Measurements from ENCODE around the gene ZNF521. TPM values are rescaled to one million over a fixed set of nuclear protein-coding genes. Genes with fewer than 3 reads are reported as not detected.

ZNF521 gene
- total RNA-seq, 2 donors from 2014 or later = 3.8 to 5.3 TPM

- Histone ChIP-seq H3K9ac (ENCODE audit: low read depth in 2 of 2, low read length in 2 of 2) (no peak overlapping the region), H3K4me3 (no peak overlapping the region), H3K36me3 (no peaks in the 10 kb centered on the region), H3K27me3 (no peaks in the 10 kb centered on the region), H3K9me3 (no peaks in the 10 kb centered on the region), H3K4me1 (no peaks in the 10 kb centered on the region), H3K27ac (no peak overlapping the region)
- TF ChIP-seq, protein P1, sequence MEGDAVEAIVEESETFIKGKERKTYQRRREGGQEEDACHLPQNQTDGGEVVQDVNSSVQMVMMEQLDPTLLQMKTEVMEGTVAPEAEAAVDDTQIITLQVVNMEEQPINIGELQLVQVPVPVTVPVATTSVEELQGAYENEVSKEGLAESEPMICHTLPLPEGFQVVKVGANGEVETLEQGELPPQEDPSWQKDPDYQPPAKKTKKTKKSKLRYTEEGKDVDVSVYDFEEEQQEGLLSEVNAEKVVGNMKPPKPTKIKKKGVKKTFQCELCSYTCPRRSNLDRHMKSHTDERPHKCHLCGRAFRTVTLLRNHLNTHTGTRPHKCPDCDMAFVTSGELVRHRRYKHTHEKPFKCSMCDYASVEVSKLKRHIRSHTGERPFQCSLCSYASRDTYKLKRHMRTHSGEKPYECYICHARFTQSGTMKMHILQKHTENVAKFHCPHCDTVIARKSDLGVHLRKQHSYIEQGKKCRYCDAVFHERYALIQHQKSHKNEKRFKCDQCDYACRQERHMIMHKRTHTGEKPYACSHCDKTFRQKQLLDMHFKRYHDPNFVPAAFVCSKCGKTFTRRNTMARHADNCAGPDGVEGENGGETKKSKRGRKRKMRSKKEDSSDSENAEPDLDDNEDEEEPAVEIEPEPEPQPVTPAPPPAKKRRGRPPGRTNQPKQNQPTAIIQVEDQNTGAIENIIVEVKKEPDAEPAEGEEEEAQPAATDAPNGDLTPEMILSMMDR (IDR thresholded peaks at IDR 0.05) = no peak
- no peak for DNase-seq
- intact Hi-C loops (cut with DNase I) = no loop called here
These were observed 251.5 kb downstream of the ZNF521 start for GRCh38 chr18:25100418-25100817.

DNA sequence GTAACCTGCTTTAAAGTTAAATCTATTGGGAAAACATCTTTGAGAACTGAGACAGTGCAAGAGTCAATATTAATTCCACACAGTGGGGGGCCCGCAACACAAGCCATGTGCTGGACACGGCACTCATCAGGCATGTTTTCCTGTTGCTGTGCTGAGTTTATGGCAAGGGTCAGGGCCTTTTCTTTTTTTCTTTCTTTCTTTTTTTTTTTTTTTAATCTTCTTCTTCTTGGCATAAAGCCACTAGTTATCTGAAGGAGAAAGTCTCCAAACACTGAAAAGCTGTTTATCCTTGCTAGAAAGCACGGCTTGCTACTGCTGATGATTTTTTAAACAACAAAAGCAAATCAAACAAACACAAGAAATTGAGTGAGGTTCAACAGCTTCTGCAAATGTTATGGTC lies 252.1 kb downstream of the ZNF521 start:
- TF ChIP-seq, protein P1 (IDR thresholded peaks at IDR 0.05) = no peak
- no peaks in the 10 kb centered on the region for H3K9me3 ChIP-seq
- no peaks in the 10 kb centered on the region for H3K27me3 ChIP-seq
- H3K36me3 ChIP-seq = no peaks in the 10 kb centered on the region
- intact Hi-C loops (cut with DNase I) = no loop called here
- no peak overlapping the region for H3K27ac ChIP-seq
- H3K4me1 ChIP-seq = no peaks in the 10 kb centered on the region
- no peak for DNase-seq
- no peak overlapping the region for H3K4me3 ChIP-seq
- no peak overlapping the region for H3K9ac ChIP-seq (ENCODE audit: low read depth in 2 of 2, low read length in 2 of 2)

- intact Hi-C loops (cut with DNase I) = no loop called here
- Histone ChIP-seq H3K9ac (ENCODE audit: low read depth in 2 of 2, low read length in 2 of 2) (no peak overlapping the region), H3K36me3 (no peaks in the 10 kb centered on the region), H3K27me3 (no peaks in the 10 kb centered on the region), H3K9me3 (no peaks in the 10 kb centered on the region), H3K27ac (no peak overlapping the region), H3K4me3 (no peak overlapping the region), H3K4me1 (no peaks in the 10 kb centered on the region)
- TF ChIP-seq, protein P1 (IDR thresholded peaks at IDR 0.05) = no peak
- no peak for DNase-seq
These were observed 254.4 kb downstream of the ZNF521 start for GRCh38 chr18:25097569-25098056.

DNA sequence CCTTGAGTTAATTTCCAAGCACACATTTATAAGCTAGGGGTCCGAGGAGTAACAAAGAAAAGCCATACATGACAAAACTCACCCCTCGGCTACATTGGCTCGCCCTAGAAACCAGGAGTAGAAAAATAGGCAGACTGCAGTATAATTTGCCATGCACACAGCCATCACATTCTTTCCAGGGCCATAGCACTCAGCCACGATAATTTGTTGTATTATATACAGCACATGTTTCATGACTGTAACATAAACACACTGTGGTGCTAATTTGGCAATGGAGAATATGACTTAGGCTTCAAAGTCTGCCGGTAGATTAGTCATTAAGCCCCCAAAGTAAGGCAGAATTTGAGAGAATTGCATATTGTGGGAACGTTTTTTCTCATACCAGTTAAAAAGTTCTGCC lies 254.9 kb downstream of the ZNF521 start:
- no peaks in the 10 kb centered on the region for H3K9me3 ChIP-seq
- intact Hi-C loops (cut with DNase I) = no loop called here
- no peaks in the 10 kb centered on the region for H3K4me1 ChIP-seq
- no peak overlapping the region for H3K4me3 ChIP-seq
- no peaks in the 10 kb centered on the region for H3K27me3 ChIP-seq
- TF ChIP-seq, protein P1 (IDR thresholded peaks at IDR 0.05) = no peak
- no peak for DNase-seq
- H3K36me3 ChIP-seq = no peaks in the 10 kb centered on the region
- H3K27ac ChIP-seq = no peak overlapping the region
- H3K9ac ChIP-seq (ENCODE audit: low read depth in 2 of 2, low read length in 2 of 2) = no peak overlapping the region

DNA sequence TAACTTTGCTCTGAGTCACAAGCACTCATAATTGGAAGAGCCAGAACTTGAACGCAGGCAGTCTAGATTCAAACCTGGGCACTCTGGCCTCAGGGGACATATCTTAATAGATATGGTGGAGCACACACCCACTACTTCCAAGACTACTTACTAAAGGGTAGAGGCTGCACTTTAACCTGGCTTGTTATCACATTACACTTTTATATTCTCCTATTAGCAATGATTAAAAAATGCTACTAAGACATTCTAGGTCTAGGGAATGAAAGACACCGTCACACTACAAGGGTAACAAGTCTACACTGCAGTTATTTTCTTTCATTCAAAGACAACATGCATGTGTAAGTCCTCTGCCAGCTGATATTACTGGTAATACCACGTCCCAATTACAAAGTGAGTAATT lies 258.8 kb downstream of the ZNF521 start:
- H3K36me3 ChIP-seq = no peaks in the 10 kb centered on the region
- intact Hi-C loops (cut with DNase I) = no loop called here
- no peaks in the 10 kb centered on the region for H3K9me3 ChIP-seq
- TF ChIP-seq, protein P1 (IDR thresholded peaks at IDR 0.05) = no peak
- no peaks in the 10 kb centered on the region for H3K27me3 ChIP-seq
- H3K4me3 ChIP-seq = no peak overlapping the region
- H3K9ac ChIP-seq (ENCODE audit: low read depth in 2 of 2, low read length in 2 of 2) = no peak overlapping the region
- H3K27ac ChIP-seq = no peak overlapping the region
- no peak for DNase-seq
- no peaks in the 10 kb centered on the region for H3K4me1 ChIP-seq

Data from colonic mucosa (tissue), 4 donors.